ENCODE results near the gene IQGAP1. TPM values are rescaled to one million over a fixed set of nuclear protein-coding genes. Genes with fewer than 3 reads are reported as not detected.

Gene IQGAP1
- total RNA-seq, 4 donors from 2014 or later: 162 to 334 (median 168) TPM

- peak within 1 kb of the TSS; percentile 77 to 98 (median 90) for H3K4me3 ChIP-seq
- peaks cover 0 to 10% (median 0%) of the 10 kb centered on the region in 4 donors for H3K4me1 ChIP-seq
- no peaks in the 10 kb centered on the region for H3K27me3 ChIP-seq
- H3K27ac ChIP-seq: peak within 1 kb of the TSS; percentile 48 to 79 (median 61)
- DNase-seq: peak; percentile 86 to 97 (median 91)
- TF ChIP-seq CTCF (IDR thresholded peaks at IDR 0.05) (no peak), POLR2A (IDR thresholded peaks at IDR 0.05) (peak; percentile 64 to 81)
- H3K36me3 ChIP-seq: no peaks in the 10 kb centered on the region
- no peaks in the 10 kb centered on the region for H3K9me3 ChIP-seq
These were observed 35.7 kb upstream of the IQGAP1 start, which contains the start of gene ZNF774 for GRCh38 chr15:90352107-90352893. ZNF774 (plus strand) TSS chr15:90352284; CDS start chr15:90354661, 2,377 bp downstream.

- Histone ChIP-seq H3K4me3 (no peak overlapping the region), H3K36me3 (no peaks in the 10 kb centered on the region), H3K4me1 (peaks cover 0 to 10% (median 0%) of the 10 kb centered on the region in 4 donors), H3K27me3 (no peaks in the 10 kb centered on the region), H3K9me3 (no peaks in the 10 kb centered on the region), H3K27ac (no peak overlapping the region)
- TF ChIP-seq CTCF (IDR thresholded peaks at IDR 0.05): no peak
- TF ChIP-seq POLR2A (IDR thresholded peaks at IDR 0.05): no peak
- DNase-seq: no peak
These were observed 33.1 kb upstream of the IQGAP1 start for GRCh38 chr15:90354986-90355385.

- Histone ChIP-seq H3K4me1 (peaks cover 0 to 13% (median 0%) of the 10 kb centered on the region in 4 donors), H3K27ac (no peak overlapping the region), H3K36me3 (no peaks in the 10 kb centered on the region), H3K27me3 (no peaks in the 10 kb centered on the region), H3K9me3 (no peaks in the 10 kb centered on the region), H3K4me3 (no peak overlapping the region)
- TF ChIP-seq CTCF (IDR thresholded peaks at IDR 0.05) (no peak), POLR2A (IDR thresholded peaks at IDR 0.05) (no peak)
- DNase-seq: no peak
These were observed 29.7 kb upstream of the IQGAP1 start for GRCh38 chr15:90358124-90359033.

GRCh38 chr15:90360746-90361145, 27.3 kb upstream of the IQGAP1 start:
- TF ChIP-seq POLR2A (IDR thresholded peaks at IDR 0.05): no peak
- TF ChIP-seq CTCF (IDR thresholded peaks at IDR 0.05): no peak

GRCh38 chr15:90362936-90363212, 25.2 kb upstream of the IQGAP1 start:
- Histone ChIP-seq H3K27me3 (no peaks in the 10 kb centered on the region), H3K4me3 (no peak overlapping the region), H3K27ac (peak overlapping the region in 2 of 4 donors; percentile 19 to 43), H3K36me3 (no peaks in the 10 kb centered on the region), H3K4me1 (peaks cover 0 to 13% (median 0%) of the 10 kb centered on the region in 4 donors), H3K9me3 (no peaks in the 10 kb centered on the region)
- DNase-seq: no peak
- no peak for TF ChIP-seq CTCF (IDR thresholded peaks at IDR 0.05)
- TF ChIP-seq POLR2A (IDR thresholded peaks at IDR 0.05): no peak

More at GRCh38 chr15:90360746-90361145, 27.3 kb upstream of the IQGAP1 start:
- Histone ChIP-seq H3K27ac (no peak overlapping the region), H3K27me3 (no peaks in the 10 kb centered on the region), H3K9me3 (no peaks in the 10 kb centered on the region), H3K36me3 (no peaks in the 10 kb centered on the region), H3K4me3 (no peak overlapping the region), H3K4me1 (peaks cover 0 to 13% (median 0%) of the 10 kb centered on the region in 4 donors)
- DNase-seq: no peak

All from Peyer's patch (tissue), 4 donors.